ENCODE results near the gene SMG6. TPM values are rescaled to one million over a fixed set of nuclear protein-coding genes. Genes with fewer than 3 reads are reported as not detected.
A peak's percentile ranks its signal among the peaks of the same experiment; 100 is the strongest.

SMG6 gene
- total RNA-seq, 1 experiment from 2014 or later, result 25.6 TPM

DNA sequence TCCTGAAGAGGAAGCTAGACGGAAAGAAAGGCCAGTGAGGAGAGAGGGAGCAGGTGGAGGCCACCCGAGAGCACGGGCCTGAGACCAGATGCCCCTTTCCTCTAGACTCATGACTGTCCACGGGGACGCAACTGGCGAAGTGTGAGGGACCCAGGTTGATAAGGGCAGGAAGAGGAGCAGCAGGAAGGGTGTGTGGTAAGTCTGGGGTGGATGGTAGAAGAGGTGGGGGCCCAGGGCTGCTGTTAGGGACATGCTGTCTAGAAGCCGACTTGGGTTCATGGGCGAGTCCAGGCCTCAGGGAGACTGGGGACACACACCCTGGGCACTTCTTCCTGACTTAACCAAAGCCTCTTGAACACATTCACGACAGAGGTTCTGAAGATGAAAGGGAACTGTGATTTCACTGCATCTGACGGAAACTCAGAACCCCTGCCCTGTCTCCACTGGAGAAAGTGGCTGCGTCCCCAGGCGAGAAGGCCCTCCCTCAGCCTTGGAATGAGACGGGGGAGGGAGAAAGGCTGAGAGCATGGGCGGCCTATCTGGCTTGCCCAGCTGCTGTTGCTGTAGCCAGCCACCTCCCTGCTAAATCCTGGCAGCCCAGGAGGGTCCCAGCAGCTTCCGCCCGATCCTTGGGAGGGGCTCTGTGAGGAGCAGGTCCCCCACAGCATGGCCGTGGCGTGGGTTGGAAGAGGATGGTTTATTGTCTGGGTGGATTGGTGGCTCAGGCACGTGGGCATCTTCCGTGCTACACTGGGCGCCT is 242.7 kb downstream of the SMG6 start (continued):
- TF ChIP-seq, protein P1, sequence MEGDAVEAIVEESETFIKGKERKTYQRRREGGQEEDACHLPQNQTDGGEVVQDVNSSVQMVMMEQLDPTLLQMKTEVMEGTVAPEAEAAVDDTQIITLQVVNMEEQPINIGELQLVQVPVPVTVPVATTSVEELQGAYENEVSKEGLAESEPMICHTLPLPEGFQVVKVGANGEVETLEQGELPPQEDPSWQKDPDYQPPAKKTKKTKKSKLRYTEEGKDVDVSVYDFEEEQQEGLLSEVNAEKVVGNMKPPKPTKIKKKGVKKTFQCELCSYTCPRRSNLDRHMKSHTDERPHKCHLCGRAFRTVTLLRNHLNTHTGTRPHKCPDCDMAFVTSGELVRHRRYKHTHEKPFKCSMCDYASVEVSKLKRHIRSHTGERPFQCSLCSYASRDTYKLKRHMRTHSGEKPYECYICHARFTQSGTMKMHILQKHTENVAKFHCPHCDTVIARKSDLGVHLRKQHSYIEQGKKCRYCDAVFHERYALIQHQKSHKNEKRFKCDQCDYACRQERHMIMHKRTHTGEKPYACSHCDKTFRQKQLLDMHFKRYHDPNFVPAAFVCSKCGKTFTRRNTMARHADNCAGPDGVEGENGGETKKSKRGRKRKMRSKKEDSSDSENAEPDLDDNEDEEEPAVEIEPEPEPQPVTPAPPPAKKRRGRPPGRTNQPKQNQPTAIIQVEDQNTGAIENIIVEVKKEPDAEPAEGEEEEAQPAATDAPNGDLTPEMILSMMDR (IDR thresholded peaks at IDR 0.05), result no peak
- TF ChIP-seq MXD4 (CRISPR knock-in tag; IDR thresholded peaks at IDR 0.05; ENCODE audit: borderline replicate concordance), result no peak
- no peak for TF ChIP-seq CREB1 (CRISPR knock-in tag; IDR thresholded peaks at IDR 0.05)
- TF ChIP-seq ETV6 (CRISPR knock-in tag; IDR thresholded peaks at IDR 0.05), result no peak
- TF ChIP-seq ZNF671 (CRISPR knock-in tag; IDR thresholded peaks at IDR 0.05), result no peak
- TF ChIP-seq, protein P2, sequence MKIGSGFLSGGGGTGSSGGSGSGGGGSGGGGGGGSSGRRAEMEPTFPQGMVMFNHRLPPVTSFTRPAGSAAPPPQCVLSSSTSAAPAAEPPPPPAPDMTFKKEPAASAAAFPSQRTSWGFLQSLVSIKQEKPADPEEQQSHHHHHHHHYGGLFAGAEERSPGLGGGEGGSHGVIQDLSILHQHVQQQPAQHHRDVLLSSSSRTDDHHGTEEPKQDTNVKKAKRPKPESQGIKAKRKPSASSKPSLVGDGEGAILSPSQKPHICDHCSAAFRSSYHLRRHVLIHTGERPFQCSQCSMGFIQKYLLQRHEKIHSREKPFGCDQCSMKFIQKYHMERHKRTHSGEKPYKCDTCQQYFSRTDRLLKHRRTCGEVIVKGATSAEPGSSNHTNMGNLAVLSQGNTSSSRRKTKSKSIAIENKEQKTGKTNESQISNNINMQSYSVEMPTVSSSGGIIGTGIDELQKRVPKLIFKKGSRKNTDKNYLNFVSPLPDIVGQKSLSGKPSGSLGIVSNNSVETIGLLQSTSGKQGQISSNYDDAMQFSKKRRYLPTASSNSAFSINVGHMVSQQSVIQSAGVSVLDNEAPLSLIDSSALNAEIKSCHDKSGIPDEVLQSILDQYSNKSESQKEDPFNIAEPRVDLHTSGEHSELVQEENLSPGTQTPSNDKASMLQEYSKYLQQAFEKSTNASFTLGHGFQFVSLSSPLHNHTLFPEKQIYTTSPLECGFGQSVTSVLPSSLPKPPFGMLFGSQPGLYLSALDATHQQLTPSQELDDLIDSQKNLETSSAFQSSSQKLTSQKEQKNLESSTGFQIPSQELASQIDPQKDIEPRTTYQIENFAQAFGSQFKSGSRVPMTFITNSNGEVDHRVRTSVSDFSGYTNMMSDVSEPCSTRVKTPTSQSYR (CRISPR knock-in tag; IDR thresholded peaks at IDR 0.05), result no peak

DNA sequence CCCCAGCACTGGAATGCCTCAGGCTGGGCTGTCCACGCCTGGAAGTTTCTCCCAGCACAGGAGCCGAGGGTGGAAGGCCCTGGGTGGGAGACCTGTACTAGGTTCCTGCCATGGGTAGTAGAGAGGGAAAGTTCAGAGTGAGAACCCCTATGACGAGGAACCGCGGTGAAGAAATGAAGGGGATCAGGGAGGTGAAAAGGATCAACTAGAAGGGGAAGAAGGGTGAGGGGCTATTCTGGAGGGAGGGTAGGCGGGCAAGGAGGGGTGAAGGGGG is 243.3 kb downstream of the SMG6 start:
- CTCF ChIA-PET, result interaction anchor here (0.6 to 6.2 kb wide), 4 partner anchors 10 to 185 kb away, joined by 3 to 229 read pairs (median 11); no protein-coding TSS in a partner anchor
- H3K4me1 Mint-ChIP-seq, result peaks cover 36% of the 10 kb centered on the region
- no peak for DNase-seq (ENCODE audit: low spot score)
- POLR2A ChIA-PET, result no interaction called here
- ATAC-seq, result no peak
- no peak overlapping the region for H3K4me3 Mint-ChIP-seq
- TF ChIP-seq, protein P3, sequence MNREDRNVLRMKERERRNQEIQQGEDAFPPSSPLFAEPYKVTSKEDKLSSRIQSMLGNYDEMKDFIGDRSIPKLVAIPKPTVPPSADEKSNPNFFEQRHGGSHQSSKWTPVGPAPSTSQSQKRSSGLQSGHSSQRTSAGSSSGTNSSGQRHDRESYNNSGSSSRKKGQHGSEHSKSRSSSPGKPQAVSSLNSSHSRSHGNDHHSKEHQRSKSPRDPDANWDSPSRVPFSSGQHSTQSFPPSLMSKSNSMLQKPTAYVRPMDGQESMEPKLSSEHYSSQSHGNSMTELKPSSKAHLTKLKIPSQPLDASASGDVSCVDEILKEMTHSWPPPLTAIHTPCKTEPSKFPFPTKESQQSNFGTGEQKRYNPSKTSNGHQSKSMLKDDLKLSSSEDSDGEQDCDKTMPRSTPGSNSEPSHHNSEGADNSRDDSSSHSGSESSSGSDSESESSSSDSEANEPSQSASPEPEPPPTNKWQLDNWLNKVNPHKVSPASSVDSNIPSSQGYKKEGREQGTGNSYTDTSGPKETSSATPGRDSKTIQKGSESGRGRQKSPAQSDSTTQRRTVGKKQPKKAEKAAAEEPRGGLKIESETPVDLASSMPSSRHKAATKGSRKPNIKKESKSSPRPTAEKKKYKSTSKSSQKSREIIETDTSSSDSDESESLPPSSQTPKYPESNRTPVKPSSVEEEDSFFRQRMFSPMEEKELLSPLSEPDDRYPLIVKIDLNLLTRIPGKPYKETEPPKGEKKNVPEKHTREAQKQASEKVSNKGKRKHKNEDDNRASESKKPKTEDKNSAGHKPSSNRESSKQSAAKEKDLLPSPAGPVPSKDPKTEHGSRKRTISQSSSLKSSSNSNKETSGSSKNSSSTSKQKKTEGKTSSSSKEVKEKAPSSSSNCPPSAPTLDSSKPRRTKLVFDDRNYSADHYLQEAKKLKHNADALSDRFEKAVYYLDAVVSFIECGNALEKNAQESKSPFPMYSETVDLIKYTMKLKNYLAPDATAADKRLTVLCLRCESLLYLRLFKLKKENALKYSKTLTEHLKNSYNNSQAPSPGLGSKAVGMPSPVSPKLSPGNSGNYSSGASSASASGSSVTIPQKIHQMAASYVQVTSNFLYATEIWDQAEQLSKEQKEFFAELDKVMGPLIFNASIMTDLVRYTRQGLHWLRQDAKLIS (CRISPR knock-in tag; IDR thresholded peaks at IDR 0.05; ENCODE audit: borderline replicate concordance), result no peak
- H3K9me3 Mint-ChIP-seq, result no peaks in the 10 kb centered on the region
- peaks cover 47% of the 10 kb centered on the region for H3K27me3 Mint-ChIP-seq (ENCODE audit: low read depth)
- H3K36me3 Mint-ChIP-seq, result peaks cover 3% of the 10 kb centered on the region
- no peak overlapping the region for H3K27ac Mint-ChIP-seq

DNA sequence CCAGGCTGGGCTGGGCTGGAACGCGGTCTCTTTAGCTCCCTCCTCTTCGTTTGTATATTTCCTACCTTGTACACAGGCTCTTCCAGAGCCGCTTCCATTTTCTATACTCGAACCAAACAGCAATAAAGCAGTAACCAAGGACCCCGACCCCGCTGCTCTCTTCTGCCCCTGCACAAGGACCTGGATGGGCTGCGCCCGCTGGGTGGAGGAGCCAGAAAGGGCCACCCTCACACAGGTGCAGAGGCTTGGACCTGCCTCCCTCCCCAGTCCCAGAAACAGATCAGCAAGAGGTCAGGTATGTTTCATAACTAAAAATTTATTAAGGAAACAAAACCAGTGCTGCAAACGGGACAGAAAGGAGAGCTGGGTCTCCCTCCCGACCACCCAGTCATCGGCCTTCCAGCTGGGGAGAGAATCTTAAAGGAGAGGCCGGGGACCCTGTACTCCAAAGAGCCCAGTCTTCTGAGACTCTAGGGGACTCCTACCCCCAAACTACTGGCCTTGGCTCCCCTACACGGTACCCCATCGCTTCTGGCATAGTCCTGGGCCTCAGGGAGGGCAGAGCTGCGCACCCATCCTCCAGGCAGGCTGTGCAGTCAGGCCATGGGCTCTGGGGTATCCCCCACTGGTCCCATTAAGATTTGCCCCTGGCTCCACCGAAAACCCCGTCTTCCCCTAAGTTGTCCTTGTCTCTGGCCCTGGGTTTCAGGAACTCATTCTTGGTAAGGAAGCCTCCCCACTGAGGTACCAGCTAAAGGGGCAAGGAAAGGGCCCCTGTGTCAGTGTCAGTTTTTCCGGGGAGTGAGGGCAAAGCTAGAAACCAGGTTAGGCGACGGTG is 243.8 kb downstream of the SMG6 start:
- H3K36me3 Mint-ChIP-seq, result peaks cover 3% of the 10 kb centered on the region
- H3K4me1 Mint-ChIP-seq, result peaks cover 33% of the 10 kb centered on the region
- peaks cover 50% of the 10 kb centered on the region for H3K27me3 Mint-ChIP-seq (ENCODE audit: low read depth)
- POLR2A ChIA-PET, result no interaction called here
- peak overlapping the region; percentile 61 for H3K4me3 Mint-ChIP-seq
- H3K27ac Mint-ChIP-seq, result no peak overlapping the region
- CTCF ChIA-PET, result interaction anchor here (0.6 to 6.2 kb wide), 12 partner anchors 11 to 323 kb away, joined by 3 to 229 read pairs (median 8); no protein-coding TSS in a partner anchor
- no peaks in the 10 kb centered on the region for H3K9me3 Mint-ChIP-seq
- DNase-seq (ENCODE audit: low spot score), result no peak
- ATAC-seq, result no peak
- TF ChIP-seq TP53 (CRISPR knock-in tag; IDR thresholded peaks at IDR 0.05) (no peak), ZBTB21 (CRISPR knock-in tag; IDR thresholded peaks at IDR 0.05; ENCODE audit: borderline replicate concordance) (no peak), CREB1 (CRISPR knock-in tag; IDR thresholded peaks at IDR 0.05) (no peak), NR3C1 (CRISPR knock-in tag; conservative IDR thresholded peaks at IDR 0.05; ENCODE audit: low read depth) (no peak), MXD4 (CRISPR knock-in tag; IDR thresholded peaks at IDR 0.05; ENCODE audit: borderline replicate concordance) (no peak), ATF1 (CRISPR knock-in tag; IDR thresholded peaks at IDR 0.05) (no peak), EMX1 (CRISPR knock-in tag; IDR thresholded peaks at IDR 0.05) (no peak), SMAD3 (CRISPR knock-in tag; IDR thresholded peaks at IDR 0.05; ENCODE audit: borderline replicate concordance) (no peak), ZNF121 (CRISPR knock-in tag; IDR thresholded peaks at IDR 0.05) (no peak), FOXK1 (CRISPR knock-in tag; IDR thresholded peaks at IDR 0.05) (no peak), TEAD4 (CRISPR knock-in tag; IDR thresholded peaks at IDR 0.05) (no peak)
- TF ChIP-seq, protein P4, sequence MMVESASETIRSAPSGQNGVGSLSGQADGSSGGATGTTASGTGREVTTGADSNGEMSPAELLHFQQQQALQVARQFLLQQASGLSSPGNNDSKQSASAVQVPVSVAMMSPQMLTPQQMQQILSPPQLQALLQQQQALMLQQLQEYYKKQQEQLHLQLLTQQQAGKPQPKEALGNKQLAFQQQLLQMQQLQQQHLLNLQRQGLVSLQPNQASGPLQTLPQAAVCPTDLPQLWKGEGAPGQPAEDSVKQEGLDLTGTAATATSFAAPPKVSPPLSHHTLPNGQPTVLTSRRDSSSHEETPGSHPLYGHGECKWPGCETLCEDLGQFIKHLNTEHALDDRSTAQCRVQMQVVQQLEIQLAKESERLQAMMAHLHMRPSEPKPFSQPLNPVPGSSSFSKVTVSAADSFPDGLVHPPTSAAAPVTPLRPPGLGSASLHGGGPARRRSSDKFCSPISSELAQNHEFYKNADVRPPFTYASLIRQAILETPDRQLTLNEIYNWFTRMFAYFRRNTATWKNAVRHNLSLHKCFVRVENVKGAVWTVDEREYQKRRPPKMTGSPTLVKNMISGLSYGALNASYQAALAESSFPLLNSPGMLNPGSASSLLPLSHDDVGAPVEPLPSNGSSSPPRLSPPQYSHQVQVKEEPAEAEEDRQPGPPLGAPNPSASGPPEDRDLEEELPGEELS (CRISPR knock-in tag; IDR thresholded peaks at IDR 0.05), result no peak

Data from WTC11 (cell line).